ENCODE measurements around the gene CCR9.

DNA sequence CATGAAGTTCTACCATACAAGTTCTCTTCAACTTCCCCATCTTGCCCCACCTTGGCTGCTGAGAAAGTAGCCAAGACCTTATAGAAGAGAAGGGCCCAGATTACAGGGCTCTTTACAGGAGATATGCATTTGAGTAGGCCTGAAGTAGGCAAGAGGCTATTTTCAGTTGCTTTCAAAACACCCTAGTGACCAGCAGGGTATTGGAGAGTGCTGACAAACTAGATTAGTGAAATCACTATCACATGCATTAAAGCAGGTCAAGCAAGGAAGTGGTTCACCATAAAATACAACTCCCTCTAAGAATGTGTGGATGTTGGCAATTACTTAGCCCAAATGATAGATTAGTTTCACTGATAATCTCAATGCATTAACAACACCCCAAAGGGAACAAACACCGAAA lies 41.7 kb upstream of the CCR9 start:
- TF ChIP-seq RAD21 (conservative IDR thresholded peaks at IDR 0.05) (no peak), TAF1 (IDR thresholded peaks at IDR 0.05; ENCODE audit: low read depth) (no peak), POLR2AphosphoS5 (IDR thresholded peaks at IDR 0.05) (no peak), EP300 (conservative IDR thresholded peaks at IDR 0.05; ENCODE audit: poor library complexity, severe bottlenecking) (no peak), EZH2 (IDR thresholded peaks at IDR 0.05; ENCODE audit: borderline replicate concordance, insufficient read depth, low read length, poor library complexity, severe bottlenecking) (no peak)
- TF ChIP-seq, protein P1, sequence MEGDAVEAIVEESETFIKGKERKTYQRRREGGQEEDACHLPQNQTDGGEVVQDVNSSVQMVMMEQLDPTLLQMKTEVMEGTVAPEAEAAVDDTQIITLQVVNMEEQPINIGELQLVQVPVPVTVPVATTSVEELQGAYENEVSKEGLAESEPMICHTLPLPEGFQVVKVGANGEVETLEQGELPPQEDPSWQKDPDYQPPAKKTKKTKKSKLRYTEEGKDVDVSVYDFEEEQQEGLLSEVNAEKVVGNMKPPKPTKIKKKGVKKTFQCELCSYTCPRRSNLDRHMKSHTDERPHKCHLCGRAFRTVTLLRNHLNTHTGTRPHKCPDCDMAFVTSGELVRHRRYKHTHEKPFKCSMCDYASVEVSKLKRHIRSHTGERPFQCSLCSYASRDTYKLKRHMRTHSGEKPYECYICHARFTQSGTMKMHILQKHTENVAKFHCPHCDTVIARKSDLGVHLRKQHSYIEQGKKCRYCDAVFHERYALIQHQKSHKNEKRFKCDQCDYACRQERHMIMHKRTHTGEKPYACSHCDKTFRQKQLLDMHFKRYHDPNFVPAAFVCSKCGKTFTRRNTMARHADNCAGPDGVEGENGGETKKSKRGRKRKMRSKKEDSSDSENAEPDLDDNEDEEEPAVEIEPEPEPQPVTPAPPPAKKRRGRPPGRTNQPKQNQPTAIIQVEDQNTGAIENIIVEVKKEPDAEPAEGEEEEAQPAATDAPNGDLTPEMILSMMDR (IDR thresholded peaks at IDR 0.05; ENCODE audit: poor library complexity, severe bottlenecking): no peak
- TF ChIP-seq, protein P2, sequence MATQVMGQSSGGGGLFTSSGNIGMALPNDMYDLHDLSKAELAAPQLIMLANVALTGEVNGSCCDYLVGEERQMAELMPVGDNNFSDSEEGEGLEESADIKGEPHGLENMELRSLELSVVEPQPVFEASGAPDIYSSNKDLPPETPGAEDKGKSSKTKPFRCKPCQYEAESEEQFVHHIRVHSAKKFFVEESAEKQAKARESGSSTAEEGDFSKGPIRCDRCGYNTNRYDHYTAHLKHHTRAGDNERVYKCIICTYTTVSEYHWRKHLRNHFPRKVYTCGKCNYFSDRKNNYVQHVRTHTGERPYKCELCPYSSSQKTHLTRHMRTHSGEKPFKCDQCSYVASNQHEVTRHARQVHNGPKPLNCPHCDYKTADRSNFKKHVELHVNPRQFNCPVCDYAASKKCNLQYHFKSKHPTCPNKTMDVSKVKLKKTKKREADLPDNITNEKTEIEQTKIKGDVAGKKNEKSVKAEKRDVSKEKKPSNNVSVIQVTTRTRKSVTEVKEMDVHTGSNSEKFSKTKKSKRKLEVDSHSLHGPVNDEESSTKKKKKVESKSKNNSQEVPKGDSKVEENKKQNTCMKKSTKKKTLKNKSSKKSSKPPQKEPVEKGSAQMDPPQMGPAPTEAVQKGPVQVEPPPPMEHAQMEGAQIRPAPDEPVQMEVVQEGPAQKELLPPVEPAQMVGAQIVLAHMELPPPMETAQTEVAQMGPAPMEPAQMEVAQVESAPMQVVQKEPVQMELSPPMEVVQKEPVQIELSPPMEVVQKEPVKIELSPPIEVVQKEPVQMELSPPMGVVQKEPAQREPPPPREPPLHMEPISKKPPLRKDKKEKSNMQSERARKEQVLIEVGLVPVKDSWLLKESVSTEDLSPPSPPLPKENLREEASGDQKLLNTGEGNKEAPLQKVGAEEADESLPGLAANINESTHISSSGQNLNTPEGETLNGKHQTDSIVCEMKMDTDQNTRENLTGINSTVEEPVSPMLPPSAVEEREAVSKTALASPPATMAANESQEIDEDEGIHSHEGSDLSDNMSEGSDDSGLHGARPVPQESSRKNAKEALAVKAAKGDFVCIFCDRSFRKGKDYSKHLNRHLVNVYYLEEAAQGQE (IDR thresholded peaks at IDR 0.05; ENCODE audit: borderline replicate concordance): no peak
